Measurements from ENCODE around the gene MINK1. TPM values are rescaled to one million over a fixed set of nuclear protein-coding genes. Genes with fewer than 3 reads are reported as not detected.
"Not testable (repeated sequence)": the region's sequence is repeated elsewhere in the genome, so short reads cannot be mapped to it uniquely, and the experiment has no call there.

The MINK1 gene
- total RNA-seq, 1 donor from 2014 or later = 13.0 TPM

DNA sequence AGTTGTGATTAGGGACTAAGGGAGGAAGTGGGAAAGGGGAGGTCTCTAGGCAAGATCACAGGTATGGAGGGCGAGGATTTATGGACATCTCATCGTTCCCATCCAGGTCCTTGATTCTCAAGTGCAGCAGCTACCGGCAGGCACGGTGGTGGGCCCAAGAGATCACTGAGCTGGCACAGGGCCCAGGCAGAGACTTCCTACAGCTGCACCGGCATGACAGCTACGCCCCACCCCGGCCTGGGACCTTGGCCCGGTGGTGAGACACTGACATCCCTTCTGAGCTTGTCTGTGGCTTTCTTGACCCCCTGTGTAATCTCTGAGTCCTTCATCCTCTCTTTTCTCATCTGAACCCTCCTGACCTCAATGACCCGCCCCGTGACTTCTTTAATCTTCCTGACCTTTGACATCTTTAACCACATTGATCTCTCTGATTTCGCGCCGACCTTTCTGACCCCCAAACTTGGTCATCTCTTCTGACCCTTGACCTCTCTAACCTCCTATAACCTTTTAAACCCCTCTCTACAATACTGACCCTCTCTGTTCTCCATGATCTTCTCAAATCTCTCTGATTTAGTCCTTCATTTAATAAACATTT, 22.3 kb upstream of the MINK1 start:
- no peaks in the 10 kb centered on the region for H3K27me3 ChIP-seq (ENCODE audit: control insufficient read depth in 3 of 3, insufficient read depth in 3 of 3, low read length in 3 of 3)
- peaks cover 15 to 18% (median 16%) of the 10 kb centered on the region in 3 donors for H3K36me3 ChIP-seq (ENCODE audit: control insufficient read depth in 3 of 3, insufficient read depth in 3 of 3, low read length in 3 of 3)
- H3K4me3 ChIP-seq (ENCODE audit: low read length in 3 of 3) = no peak overlapping the region
- no peak overlapping the region for H3K9ac ChIP-seq (ENCODE audit: low read depth in 1 of 3, low read length in 3 of 3)
- no peak overlapping the region for H3K27ac ChIP-seq (ENCODE audit: low read depth, low read length)
- H3K9me3 ChIP-seq (ENCODE audit: control insufficient read depth in 3 of 3, low read length in 3 of 3) = no peaks in the 10 kb centered on the region
- peaks cover 12 to 21% (median 20%) of the 10 kb centered on the region in 3 donors for H3K4me1 ChIP-seq (ENCODE audit: control insufficient read depth in 3 of 3, insufficient read depth in 3 of 3, low read length in 3 of 3)

DNA sequence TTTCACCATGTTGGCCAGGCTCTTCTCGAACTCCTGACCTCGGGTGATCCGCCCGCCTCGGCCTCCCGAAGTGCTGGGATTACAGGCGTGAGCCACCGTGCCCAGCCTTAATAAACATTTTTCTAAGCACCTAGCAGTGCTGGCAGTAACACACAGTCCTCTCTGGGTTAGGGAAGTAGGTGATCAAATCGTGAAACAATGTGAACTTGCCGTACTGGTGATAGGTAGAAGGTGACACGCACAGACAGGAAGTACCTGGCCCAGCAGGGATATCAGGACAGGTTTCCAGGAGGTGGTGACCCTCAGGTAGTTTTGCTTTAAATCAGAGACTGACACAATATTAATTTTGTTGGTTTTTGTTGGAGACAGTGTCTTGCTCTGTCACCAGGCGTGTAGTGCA, 21.7 kb upstream of the MINK1 start:
- Histone ChIP-seq H3K36me3 (ENCODE audit: control insufficient read depth in 3 of 3, insufficient read depth in 3 of 3, low read length in 3 of 3) (peaks cover 17 to 22% (median 17%) of the 10 kb centered on the region in 3 donors), H3K27me3 (ENCODE audit: control insufficient read depth in 3 of 3, insufficient read depth in 3 of 3, low read length in 3 of 3) (no peaks in the 10 kb centered on the region), H3K9me3 (ENCODE audit: control insufficient read depth in 3 of 3, low read length in 3 of 3) (no peaks in the 10 kb centered on the region), H3K27ac (ENCODE audit: low read depth, low read length) (no peak overlapping the region), H3K9ac (ENCODE audit: low read depth in 1 of 3, low read length in 3 of 3) (no peak overlapping the region), H3K4me1 (ENCODE audit: control insufficient read depth in 3 of 3, insufficient read depth in 3 of 3, low read length in 3 of 3) (peaks cover 12 to 18% (median 17%) of the 10 kb centered on the region in 3 donors), H3K4me3 (ENCODE audit: low read length in 3 of 3) (no peak overlapping the region)

DNA sequence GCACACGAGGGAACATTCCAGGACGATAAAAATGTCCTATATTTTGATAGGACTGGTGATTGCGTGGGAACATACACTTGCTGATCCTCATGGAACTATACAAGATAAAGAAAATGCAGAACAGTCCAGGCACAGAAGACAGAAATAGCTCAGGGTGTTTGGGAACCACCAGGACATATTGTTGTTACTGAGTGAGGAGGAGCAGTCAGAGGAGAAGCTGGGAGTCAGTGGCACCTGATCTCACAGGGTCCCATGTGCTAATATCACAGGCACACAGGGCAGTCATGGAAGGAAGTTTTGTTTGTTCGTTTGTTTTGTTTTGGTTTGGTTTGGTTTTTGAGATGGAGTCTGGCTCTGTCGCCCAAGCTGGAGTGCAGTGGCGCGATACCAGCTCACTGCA, 20.4 kb upstream of the MINK1 start:
- Histone ChIP-seq H3K27me3 (ENCODE audit: control insufficient read depth in 3 of 3, insufficient read depth in 3 of 3, low read length in 3 of 3) (no peaks in the 10 kb centered on the region), H3K4me3 (ENCODE audit: low read length in 3 of 3) (no peak overlapping the region), H3K9me3 (ENCODE audit: control insufficient read depth in 3 of 3, low read length in 3 of 3) (no peaks in the 10 kb centered on the region), H3K27ac (ENCODE audit: low read depth, low read length) (no peak overlapping the region), H3K9ac (ENCODE audit: low read depth in 1 of 3, low read length in 3 of 3) (peak overlapping the region in 1 of 3 donors; percentile 1), H3K4me1 (ENCODE audit: control insufficient read depth in 3 of 3, insufficient read depth in 3 of 3, low read length in 3 of 3) (peaks cover 10 to 15% (median 14%) of the 10 kb centered on the region in 3 donors), H3K36me3 (ENCODE audit: control insufficient read depth in 3 of 3, insufficient read depth in 3 of 3, low read length in 3 of 3) (peaks cover 21 to 28% (median 21%) of the 10 kb centered on the region in 3 donors)

DNA sequence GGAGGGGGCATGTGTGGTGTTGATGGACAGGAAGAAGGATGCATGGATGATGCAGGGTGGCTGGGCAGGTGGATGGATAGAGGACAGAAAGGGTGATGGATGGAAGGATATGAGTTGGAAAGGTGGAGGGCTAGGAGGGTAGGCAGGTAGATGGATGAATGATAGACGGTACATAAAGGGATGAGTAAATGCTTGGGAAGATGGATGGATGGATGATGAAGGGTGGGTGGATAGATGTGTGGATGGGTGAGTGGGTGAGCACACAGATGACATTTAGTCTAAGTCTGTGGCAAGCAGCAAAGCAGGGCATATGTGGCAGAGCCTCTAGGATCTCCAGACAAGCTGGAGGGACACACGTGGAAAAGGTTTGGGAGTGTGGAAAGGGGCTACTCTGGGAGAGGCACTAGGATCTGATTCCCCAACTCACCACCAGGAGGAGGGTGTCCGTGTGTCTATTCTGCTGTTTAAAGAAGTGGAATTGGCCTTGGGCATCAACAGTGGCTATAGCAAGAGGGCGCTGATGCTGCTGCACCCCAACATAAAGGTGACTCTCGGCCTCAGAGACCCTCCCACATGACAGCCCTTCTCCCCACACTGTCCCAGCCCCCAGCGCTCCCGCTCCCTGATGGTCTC, 18.0 kb upstream of the MINK1 start:
- H3K36me3 ChIP-seq (ENCODE audit: control insufficient read depth in 3 of 3, insufficient read depth in 3 of 3, low read length in 3 of 3) = peaks cover 16 to 33% (median 16%) of the 10 kb centered on the region in 3 donors
- H3K9me3 ChIP-seq (ENCODE audit: control insufficient read depth in 3 of 3, low read length in 3 of 3) = no peaks in the 10 kb centered on the region
- no peak overlapping the region for H3K4me3 ChIP-seq (ENCODE audit: low read length in 3 of 3)
- H3K27me3 ChIP-seq (ENCODE audit: control insufficient read depth in 3 of 3, insufficient read depth in 3 of 3, low read length in 3 of 3) = no peaks in the 10 kb centered on the region
- no peak overlapping the region for H3K27ac ChIP-seq (ENCODE audit: low read depth, low read length)
- H3K4me1 ChIP-seq (ENCODE audit: control insufficient read depth in 3 of 3, insufficient read depth in 3 of 3, low read length in 3 of 3) = peaks cover 0 to 6% (median 4%) of the 10 kb centered on the region in 3 donors
- no peak overlapping the region for H3K9ac ChIP-seq (ENCODE audit: low read depth in 1 of 3, low read length in 3 of 3)

DNA sequence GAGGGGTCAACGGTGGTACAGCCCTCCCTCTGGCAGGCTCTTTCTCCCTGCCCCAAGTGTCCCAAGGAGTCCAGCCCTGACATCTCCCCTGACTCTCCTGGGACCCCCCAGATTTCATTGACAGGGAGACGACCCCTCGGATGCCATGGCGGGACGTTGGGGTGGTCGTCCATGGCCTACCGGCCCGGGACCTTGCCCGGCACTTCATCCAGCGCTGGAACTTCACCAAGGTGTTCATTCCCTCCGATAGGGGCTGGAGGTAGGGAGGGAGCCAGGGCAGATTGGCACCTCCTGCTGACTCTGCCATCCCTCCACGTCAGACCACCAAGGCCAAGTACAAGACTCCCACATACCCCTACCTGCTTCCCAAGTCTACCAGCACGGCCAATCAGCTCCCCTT, 16.3 kb upstream of the MINK1 start:
- H3K9ac ChIP-seq (ENCODE audit: low read depth in 1 of 3, low read length in 3 of 3) = no peak overlapping the region
- peaks cover 15 to 28% (median 15%) of the 10 kb centered on the region in 3 donors for H3K36me3 ChIP-seq (ENCODE audit: control insufficient read depth in 3 of 3, insufficient read depth in 3 of 3, low read length in 3 of 3)
- H3K4me3 ChIP-seq (ENCODE audit: low read length in 3 of 3) = no peak overlapping the region

DNA sequence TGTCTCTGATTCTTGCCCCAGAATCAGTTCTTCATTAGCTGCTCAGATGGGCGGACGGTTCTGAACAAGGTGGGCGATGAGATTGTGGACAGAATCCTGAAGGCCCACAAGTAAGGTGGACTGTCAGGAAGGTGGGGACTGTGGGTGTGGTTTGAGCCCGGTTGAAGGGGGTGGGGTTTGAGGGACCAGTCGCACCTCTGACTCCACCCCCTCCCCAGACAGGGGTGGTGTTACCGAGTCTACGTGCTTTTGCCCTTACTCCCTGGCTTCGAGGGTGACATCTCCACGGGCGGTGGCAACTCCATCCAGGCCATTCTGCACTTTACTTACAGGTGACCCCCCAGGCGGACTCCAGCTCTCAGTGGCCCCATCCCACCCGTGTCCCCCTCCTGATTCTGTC, 14.9 kb upstream of the MINK1 start:
- H3K4me1 ChIP-seq (ENCODE audit: control insufficient read depth in 3 of 3, insufficient read depth in 3 of 3, low read length in 3 of 3) = no peaks in the 10 kb centered on the region
- H3K9me3 ChIP-seq (ENCODE audit: control insufficient read depth in 3 of 3, low read length in 3 of 3) = no peaks in the 10 kb centered on the region
- H3K36me3 ChIP-seq (ENCODE audit: control insufficient read depth in 3 of 3, insufficient read depth in 3 of 3, low read length in 3 of 3) = peaks cover 15 to 28% (median 16%) of the 10 kb centered on the region in 3 donors
- no peak overlapping the region for H3K9ac ChIP-seq (ENCODE audit: low read depth in 1 of 3, low read length in 3 of 3)
- no peaks in the 10 kb centered on the region for H3K27me3 ChIP-seq (ENCODE audit: control insufficient read depth in 3 of 3, insufficient read depth in 3 of 3, low read length in 3 of 3)
- no peak overlapping the region for H3K27ac ChIP-seq (ENCODE audit: low read depth, low read length)
- H3K4me3 ChIP-seq (ENCODE audit: low read length in 3 of 3) = no peak overlapping the region

More for the DNA sequence above, 16.3 kb upstream of the MINK1 start:
- no peak overlapping the region for H3K27ac ChIP-seq (ENCODE audit: low read depth, low read length)
- H3K4me1 ChIP-seq (ENCODE audit: control insufficient read depth in 3 of 3, insufficient read depth in 3 of 3, low read length in 3 of 3) = peaks cover 0 to 6% (median 4%) of the 10 kb centered on the region in 3 donors
- no peaks in the 10 kb centered on the region for H3K9me3 ChIP-seq (ENCODE audit: control insufficient read depth in 3 of 3, low read length in 3 of 3)
- no peaks in the 10 kb centered on the region for H3K27me3 ChIP-seq (ENCODE audit: control insufficient read depth in 3 of 3, insufficient read depth in 3 of 3, low read length in 3 of 3)

DNA sequence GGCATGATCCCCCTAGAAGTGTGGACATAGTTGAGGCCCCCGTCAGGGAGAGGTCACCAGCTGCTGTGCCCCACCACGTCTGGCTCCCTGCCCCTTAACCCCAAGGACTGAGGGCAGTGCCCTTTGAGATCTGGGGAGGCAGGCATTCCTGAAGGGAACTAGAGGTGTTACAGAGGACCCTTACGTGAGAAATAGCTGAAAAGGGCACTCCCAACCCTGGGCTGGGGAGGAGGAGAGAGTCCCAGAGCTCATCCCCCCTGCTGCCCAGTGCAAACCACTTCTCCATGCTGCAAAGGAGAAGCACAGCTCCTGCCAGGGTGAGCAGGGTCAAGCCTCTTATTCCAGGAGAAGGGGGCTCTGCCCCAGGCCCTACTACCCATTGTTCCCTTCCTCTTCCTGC, 10.3 kb upstream of the MINK1 start:
- peaks cover 0 to 7% (median 2%) of the 10 kb centered on the region in 3 donors for H3K36me3 ChIP-seq (ENCODE audit: control insufficient read depth in 3 of 3, insufficient read depth in 3 of 3, low read length in 3 of 3)
- no peak overlapping the region for H3K4me3 ChIP-seq (ENCODE audit: low read length in 3 of 3)
- H3K27me3 ChIP-seq (ENCODE audit: control insufficient read depth in 3 of 3, insufficient read depth in 3 of 3, low read length in 3 of 3) = no peaks in the 10 kb centered on the region
- no peaks in the 10 kb centered on the region for H3K9me3 ChIP-seq (ENCODE audit: control insufficient read depth in 3 of 3, low read length in 3 of 3)
- H3K9ac ChIP-seq (ENCODE audit: low read depth in 1 of 3, low read length in 3 of 3) = no peak overlapping the region
- H3K27ac ChIP-seq (ENCODE audit: low read depth, low read length) = no peak overlapping the region
- no peaks in the 10 kb centered on the region for H3K4me1 ChIP-seq (ENCODE audit: control insufficient read depth in 3 of 3, insufficient read depth in 3 of 3, low read length in 3 of 3)

DNA sequence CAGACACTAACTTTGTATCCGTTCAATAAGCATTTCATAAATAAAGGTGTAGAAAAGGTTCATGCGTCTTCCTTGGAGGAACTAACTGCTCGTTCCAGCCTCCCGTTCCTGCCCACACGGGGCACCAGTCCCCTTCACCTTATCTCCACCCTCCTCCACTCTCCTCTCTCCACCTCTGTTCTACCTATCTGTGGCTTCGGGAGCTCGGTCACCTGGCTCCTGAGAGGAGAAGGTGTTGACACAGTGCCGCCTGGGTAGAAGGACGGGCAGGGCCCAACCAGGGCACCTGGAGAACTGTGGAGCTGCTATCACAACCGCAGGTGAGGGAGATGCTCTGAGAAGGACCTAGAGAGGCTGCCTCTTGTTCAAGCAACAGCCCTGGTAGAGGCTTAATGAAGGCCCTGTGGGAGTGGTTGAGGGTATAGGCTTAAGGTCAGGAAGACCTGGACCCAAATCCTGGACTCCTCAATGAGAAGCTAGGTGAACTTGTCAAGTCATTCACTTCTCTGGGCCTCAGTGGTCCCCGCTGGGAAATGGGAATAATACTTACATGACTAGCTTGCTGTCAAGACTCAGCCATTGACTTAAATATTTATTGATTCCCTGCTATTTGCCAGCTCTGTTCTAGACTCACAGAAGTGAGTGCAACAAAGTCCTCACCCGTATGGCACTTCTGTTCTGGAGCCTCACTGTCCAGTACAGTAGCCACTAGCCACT, 9.6 kb upstream of the MINK1 start:
- Histone ChIP-seq H3K4me3 (ENCODE audit: low read length in 3 of 3) (no peak overlapping the region), H3K9ac (ENCODE audit: low read depth in 1 of 3, low read length in 3 of 3) (no peak overlapping the region), H3K27ac (ENCODE audit: low read depth, low read length) (no peak overlapping the region), H3K9me3 (ENCODE audit: control insufficient read depth in 3 of 3, low read length in 3 of 3) (no peaks in the 10 kb centered on the region), H3K36me3 (ENCODE audit: control insufficient read depth in 3 of 3, insufficient read depth in 3 of 3, low read length in 3 of 3) (peaks cover 0 to 4% (median 2%) of the 10 kb centered on the region in 3 donors), H3K4me1 (ENCODE audit: control insufficient read depth in 3 of 3, insufficient read depth in 3 of 3, low read length in 3 of 3) (no peaks in the 10 kb centered on the region), H3K27me3 (ENCODE audit: control insufficient read depth in 3 of 3, insufficient read depth in 3 of 3, low read length in 3 of 3) (no peaks in the 10 kb centered on the region)

DNA sequence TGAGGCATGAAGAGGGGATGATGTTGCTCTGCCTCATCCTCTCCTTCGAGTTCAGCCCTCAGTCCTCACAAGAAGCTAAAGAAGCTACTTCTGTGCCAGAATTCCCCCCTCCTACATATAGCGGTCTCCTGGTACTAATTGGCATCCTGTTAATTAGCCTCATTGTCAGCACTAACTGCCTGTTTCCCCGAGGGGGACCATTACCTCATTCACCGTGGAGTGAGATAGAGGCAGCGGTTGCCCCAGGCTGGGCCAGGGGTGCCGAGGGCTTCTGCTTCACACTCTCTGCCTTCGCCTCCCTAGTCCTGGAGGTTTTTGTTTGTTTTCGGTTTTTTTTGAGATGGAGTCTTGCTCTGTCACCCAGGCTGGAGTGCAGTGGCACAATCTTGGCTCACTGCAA, 5.7 kb upstream of the MINK1 start:
- no peaks in the 10 kb centered on the region for H3K9me3 ChIP-seq (ENCODE audit: control insufficient read depth in 3 of 3, low read length in 3 of 3)
- H3K4me1 ChIP-seq (ENCODE audit: control insufficient read depth in 3 of 3, insufficient read depth in 3 of 3, low read length in 3 of 3) = no peaks in the 10 kb centered on the region

DNA sequence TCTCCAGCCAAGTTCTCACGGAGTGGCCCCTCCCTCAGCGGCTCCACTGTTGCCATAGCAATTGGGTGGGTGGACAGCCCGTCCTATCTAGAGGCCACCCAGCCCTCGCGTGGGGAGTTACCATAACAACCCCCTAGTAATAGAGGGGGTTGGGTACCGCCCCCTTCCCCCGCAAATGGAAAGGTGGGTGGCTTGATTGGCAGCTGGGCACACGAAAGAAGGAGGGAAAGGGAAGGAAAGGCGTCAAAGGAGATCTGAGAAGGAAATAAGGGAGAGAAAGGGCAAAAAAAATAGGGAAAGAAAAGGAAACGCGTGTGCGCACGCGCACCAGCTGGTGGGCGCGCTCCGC, 337 bp upstream of the MINK1 start:
- H3K9me3 ChIP-seq (ENCODE audit: control insufficient read depth in 3 of 3, low read length in 3 of 3); H3K27me3 ChIP-seq (ENCODE audit: control insufficient read depth in 3 of 3, insufficient read depth in 3 of 3, low read length in 3 of 3); H3K36me3 ChIP-seq (ENCODE audit: control insufficient read depth in 3 of 3, insufficient read depth in 3 of 3, low read length in 3 of 3): not testable (repeated sequence)
- Histone ChIP-seq H3K9ac (ENCODE audit: low read depth in 1 of 3, low read length in 3 of 3) (peak overlapping the region; percentile 77 to 92 (median 83)), H3K27ac (ENCODE audit: low read depth, low read length) (peak overlapping the region; percentile 82), H3K4me3 (ENCODE audit: low read length in 3 of 3) (peak overlapping the region; percentile 87 to 88 (median 88)), H3K4me1 (ENCODE audit: control insufficient read depth in 3 of 3, insufficient read depth in 3 of 3, low read length in 3 of 3) (peaks cover 22 to 34% (median 31%) of the 10 kb centered on the region in 3 donors)

More for the DNA sequence above, 5.7 kb upstream of the MINK1 start:
- no peak overlapping the region for H3K9ac ChIP-seq (ENCODE audit: low read depth in 1 of 3, low read length in 3 of 3)
- H3K27ac ChIP-seq (ENCODE audit: low read depth, low read length) = no peak overlapping the region
- H3K36me3 ChIP-seq (ENCODE audit: control insufficient read depth in 3 of 3, insufficient read depth in 3 of 3, low read length in 3 of 3) = peaks cover 0 to 1% (median 0%) of the 10 kb centered on the region in 3 donors
- H3K27me3 ChIP-seq (ENCODE audit: control insufficient read depth in 3 of 3, insufficient read depth in 3 of 3, low read length in 3 of 3) = no peaks in the 10 kb centered on the region
- H3K4me3 ChIP-seq (ENCODE audit: low read length in 3 of 3) = no peak overlapping the region
